GM10847 (cell line): ENCODE measurements around the gene ATP1A2.

Experiments used
- POLR2A ChIP-seq: IDR thresholded peaks from 2 replicates; pipeline ENCODE4 v1.6.1; 2011; ENCODE audit not compliant: insufficient read length; ENCODE audit errors: extremely low read depth

The ATP1A2 gene

DNA sequence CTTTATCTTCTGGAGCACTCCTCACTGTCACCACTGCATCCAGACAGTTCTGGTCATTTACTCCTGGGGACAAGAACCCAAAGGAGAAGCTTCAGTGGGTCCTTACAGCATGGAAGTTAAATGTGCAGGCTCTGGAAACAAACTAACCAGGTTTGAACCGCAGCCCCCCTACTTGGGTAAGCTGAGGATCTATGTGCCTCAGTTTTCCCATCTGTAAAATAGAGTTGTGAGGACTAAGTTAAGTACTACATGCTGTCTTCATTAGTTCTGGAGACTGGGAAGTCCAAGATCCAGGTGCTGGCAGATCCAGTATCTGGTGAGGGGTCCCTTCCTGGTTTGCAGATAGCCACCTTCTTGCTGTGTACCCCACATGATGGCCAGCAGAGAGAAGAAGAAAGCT is 8.0 kb upstream of the ATP1A2 start:
- TF ChIP-seq POLR2A: no peak

DNA sequence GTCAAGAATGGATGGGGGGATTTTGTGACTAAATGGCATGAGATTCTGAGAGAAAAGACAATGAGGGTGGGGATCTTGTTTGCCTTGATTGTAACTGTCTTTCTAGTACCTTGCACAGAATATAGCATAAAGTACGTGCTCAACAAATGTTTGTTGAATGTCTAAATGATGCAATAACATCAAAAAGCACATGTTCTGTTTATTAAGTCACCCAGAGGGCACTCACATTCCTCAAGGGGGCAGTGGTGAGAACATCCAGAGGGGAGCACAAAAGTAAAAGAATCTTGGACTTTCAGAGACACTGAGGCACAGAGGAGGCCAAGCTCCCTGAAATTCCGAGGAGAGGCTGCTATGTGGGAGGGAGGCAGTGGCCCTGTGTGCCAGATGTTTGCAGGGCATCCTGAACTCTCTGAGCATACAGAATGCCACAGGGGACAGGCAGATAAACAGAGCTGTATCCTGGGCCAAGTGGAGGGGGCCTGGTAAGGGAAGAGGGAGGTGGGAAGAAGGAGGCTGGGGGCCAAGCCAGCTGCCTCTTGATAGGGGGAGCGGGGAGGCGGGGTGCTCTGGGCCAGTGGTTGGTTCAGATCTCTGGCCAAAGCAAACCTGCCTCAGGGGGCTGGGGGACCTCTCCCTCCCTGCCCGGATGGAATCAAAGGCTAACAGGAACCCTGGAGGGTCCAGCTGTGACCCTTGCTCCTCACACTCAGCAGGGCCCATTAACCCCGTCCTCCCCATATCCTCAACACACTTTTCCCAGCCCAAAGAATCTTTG is 6.5 kb upstream of the ATP1A2 start:
- no peak for TF ChIP-seq POLR2A

DNA sequence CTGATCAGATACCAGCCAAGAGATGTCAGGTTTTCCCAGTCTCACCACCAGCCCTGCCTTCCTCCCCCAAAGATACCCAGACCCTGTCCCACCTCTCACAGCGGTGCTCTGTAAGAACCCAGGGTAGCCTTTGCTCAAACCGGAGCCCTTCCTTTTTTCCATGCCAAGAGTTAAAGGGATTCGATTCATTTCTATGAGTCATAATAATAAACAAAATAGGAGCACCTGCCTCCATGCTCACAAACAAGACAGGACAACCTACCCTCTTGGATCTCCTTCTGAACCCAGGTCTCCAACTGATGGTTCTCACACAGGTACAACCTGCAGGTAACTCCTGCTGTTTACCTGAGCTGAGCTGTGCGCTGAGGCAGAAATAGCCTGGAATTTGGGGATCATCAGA is 5.9 kb upstream of the ATP1A2 start:
- no peak for TF ChIP-seq POLR2A

DNA sequence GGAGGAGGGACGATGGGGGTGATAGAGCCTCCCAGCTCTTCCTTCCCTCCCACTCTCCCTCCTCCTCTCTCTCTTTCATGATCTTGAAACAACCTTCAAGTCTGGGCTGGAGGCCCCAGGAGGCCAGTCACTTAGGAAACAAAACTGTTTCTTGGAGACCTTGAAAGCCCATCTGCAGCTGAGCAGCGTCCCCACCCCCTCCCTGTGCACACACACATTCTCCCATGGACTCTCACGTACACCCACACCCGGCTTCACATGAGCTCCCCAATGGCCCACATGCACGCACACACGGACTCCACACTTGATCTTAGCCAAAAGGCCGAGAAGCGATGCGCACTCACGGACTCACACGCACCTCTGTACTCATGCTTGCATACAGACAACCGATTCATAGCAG is 3.2 kb upstream of the ATP1A2 start:
- TF ChIP-seq POLR2A: no peak

DNA sequence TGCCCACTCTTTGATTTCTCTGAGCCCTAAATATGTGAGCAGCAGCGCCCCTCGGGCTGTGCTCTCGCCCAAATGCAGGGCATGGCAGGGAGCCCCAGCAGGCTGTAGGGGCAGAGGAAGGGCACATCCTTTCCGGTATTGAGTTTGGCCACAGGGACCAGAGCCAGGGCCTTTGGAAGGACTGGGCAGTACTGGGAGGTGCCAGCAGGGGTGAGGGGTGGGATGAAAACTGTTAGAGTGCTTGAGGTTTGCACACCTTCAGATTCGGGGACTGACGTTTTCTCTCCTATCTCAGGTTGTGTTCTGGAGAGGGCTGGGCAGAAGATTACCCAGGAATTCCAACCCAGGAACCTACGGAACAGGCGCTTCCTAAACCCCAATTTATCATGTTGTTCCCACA is 2.2 kb upstream of the ATP1A2 start:
- TF ChIP-seq POLR2A: no peak

DNA sequence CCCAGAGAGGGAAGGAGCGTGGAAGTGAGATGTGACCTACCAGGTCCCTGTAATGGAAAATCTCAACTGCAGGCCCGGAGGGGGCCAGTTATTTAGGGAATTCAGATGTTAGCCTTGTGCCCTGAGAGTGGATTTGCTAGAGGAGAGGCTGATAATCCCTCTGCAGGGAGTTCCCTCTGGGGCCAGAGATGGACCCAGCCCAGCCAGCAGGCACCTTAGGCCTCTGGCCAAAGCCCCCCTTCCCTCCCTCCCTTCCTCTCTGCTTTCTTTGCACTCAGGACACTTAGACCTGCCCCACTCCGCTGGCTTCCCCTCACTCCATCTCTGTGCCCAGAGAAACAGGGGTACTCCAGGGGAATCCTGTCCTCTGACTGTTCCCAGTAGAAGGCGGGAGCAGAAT is 1.5 kb upstream of the ATP1A2 start:
- no peak for TF ChIP-seq POLR2A

DNA sequence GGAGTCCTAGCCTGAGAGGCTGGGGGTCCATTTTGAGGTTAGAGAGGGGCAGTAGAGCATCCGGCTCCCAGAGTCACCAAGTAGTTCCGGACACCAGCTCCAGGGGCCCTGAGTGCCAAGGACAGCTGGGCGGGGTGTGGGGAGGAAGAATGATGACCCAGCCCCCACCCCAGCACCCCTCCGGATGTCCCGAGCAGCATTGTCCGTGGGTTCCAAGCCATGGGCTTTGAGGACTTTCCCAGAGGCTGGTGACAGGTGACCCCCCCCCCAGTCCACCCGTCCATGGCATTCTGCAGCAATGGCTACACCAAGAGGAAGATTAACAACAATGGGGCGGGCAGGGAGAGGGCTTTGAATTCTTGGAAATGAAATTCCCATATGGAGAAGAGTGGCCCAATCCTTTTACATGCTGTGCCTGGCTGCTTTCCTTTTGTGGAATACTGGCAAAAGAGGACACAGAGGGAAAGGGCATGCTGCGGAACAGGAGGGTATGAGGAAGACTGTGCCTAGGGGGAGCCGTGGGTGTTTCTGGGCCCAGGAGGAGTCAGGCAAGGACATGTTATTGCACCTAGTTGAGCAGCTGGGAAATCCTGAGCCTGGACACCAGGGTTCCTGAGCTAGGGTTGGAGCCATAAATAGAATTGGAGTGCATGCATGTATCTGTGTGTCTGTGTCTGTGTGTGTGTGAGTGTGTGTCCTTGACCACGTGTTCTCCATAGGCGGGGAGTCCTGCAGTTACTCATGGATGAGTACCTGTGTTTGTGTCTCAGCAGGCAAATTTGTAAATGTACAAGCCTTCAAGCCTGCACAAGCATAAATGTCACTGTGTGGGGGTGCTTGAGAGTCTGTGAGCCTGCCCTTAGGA is 956 bp downstream of the ATP1A2 start:
- no peak for TF ChIP-seq POLR2A

DNA sequence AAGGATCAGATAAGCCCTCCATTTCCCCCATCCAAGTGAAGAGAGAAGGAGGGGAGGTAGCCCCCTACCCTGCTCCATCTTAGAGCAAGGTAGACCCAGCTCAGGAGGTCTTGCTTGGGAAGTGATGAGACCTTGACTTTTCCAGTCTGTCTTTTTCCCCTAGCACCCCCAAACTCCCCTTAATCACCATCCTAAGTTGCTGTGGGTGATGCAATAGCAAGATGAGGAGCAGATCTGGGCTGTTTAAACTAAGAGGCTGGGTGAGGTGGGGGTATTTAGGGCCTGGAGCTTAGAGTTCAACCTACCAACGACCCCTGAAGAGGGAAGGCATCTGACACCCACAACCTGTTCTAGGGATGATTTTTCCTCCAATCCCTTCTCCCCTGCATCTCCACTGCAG is 1.7 kb downstream of the ATP1A2 start:
- no peak for TF ChIP-seq POLR2A

DNA sequence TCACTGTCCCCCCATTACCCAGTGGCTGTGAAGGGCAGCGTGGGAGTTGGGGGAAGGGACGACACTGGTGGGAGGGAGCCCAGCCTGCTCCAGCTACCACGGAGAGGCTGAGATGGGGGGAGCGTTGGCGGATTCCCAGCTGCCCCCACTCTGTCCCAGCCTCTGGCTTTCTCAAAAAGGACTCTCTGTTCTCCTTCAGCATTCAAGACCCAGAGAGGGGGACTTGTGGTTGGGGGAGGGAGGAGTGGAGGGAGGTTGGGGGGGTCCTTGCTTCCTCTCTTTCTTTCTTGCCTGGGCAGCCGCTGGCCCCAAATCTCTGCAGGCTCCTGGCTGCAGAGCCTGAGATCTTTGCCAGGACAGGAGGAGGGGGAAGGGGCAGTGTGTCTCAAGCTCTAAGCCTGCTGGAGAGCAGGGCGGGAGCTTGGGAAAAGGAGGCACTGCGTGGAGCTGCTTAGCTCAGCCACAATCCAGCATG is 2.2 kb downstream of the ATP1A2 start:
- no peak for TF ChIP-seq POLR2A

DNA sequence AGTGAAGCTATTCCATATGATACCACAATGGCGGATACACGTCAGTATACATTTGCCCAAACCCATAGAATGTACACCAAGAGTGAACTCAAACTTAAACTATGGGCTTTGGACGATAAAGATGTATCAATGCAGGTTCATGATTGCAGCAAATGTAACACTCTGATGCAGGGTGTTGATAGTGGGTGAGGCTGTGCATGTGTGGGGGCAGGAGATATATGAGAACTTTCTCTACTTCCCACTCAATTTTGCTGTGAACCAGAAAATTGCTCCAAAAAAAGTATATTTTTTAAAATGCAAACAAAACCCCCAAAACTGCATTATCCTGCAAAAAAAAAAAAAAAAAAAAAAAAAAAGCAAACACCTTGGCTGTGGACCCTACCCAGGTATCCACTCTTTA is 3.4 kb downstream of the ATP1A2 start:
- TF ChIP-seq POLR2A: no peak

DNA sequence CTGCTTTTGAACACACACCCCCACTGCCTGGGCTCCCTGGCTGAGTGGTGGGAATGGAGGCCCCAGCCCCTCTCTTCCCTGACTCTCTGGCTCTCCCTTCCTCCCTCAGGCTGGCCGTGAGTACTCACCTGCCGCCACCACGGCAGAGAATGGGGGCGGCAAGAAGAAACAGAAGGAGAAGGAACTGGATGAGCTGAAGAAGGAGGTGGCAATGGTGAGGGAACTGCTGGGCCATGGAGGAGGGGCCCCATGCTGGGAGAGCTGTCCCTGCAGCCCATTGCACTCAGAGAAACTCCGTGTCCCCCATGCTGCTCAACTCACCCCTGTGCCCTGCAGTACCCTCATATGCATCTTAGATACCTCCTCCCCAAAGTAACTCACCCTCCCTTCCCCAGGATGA is 5.2 kb downstream of the ATP1A2 start:
- TF ChIP-seq POLR2A: no peak

DNA sequence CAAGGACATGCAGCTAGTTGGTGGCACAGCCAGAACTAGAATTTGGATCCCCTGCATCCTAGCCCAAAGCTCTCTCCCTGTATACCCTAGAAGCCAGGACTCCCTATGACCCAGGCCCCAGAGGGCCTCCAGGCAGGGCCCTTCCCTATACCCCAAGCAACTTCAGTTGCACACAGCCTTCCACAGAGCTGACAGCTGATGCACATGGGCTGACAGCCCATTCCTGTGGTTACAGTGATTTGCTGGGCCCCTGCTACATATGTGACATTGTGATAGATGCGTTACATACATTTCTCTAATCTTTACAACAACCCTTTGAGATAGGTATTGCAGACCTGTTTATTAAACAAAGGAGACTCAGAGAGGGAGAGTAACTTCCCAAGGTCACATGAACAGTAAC is 5.8 kb downstream of the ATP1A2 start:
- TF ChIP-seq POLR2A: no peak

DNA sequence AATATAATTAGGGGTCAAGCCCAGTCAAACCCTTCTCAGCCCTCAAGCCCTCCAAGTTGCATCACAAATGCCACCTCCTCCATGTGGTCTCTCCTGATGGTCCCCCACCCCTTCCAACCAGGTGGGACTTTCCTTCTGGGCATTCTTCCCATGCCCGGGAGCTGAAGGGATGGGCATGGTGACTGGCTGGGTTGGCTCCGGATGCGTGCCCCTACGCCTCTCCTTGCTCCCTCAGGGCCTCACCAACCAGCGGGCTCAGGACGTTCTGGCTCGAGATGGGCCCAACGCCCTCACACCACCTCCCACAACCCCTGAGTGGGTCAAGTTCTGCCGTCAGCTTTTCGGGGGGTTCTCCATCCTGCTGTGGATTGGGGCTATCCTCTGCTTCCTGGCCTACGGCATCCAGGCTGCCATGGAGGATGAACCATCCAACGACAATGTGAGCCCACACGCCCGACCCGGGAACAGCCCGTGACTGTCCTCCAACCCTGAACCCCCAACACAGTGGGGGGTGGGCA is 7.5 kb downstream of the ATP1A2 start:
- no peak for TF ChIP-seq POLR2A

DNA sequence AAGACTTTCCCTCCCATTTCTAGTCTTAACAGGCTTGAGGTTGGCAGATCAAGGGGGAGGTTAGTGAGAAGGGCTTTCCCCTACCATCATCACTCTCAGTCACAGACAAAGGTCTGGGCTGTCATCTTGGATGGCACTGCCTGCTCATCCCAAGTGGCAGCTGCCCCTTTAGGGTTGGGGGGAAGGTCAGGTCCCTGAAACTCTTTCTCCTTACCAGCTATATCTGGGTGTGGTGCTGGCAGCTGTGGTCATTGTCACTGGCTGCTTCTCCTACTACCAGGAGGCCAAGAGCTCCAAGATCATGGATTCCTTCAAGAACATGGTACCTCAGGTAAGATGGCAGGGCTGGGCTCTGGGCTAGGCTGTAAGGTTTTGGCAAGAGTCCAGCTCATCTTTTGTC is 8.2 kb downstream of the ATP1A2 start:
- TF ChIP-seq POLR2A: no peak

DNA sequence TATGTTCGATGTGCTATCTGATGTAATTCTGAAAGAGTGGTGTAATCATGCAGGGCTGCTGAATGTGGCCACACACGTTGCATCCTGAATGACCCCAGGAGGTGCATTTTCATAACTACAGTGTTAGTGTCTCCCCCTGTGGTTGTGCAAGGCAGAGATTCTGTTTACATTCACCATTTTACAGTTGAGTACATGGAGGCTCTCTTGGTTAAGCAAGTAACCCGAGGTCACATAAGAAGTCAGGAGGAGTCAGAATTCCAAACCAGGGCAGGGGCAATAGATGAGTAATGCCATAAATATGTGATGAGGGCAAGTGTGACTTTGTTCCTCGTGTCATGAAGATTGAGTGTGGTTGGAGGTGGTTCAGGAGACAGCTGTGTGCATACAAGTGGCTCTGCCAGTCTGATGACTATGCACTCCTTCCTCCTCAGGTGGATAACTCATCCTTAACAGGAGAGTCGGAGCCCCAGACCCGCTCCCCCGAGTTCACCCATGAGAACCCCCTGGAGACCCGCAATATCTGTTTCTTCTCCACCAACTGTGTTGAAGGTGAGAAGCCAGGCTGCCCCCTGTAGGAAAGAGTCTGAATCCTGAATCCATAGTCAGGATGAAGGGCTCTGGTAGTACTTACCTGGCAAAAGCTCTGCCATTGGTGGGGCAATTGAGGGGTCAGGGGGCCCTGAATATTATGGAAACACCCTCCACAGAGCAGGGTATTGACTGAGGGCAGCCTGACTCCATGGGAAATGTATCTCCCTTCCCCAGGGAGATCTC is 9.3 kb downstream of the ATP1A2 start:
- TF ChIP-seq POLR2A: no peak
